GM12892 (cell line): Measurements from ENCODE around the gene PCBP1.
"Not testable (repeated sequence)": the region's sequence is repeated elsewhere in the genome, so short reads cannot be mapped to it uniquely, and the experiment has no call there.

Experiments used
- DNase-seq: peaks from one replicate; pipeline ENCODE4 v3.0.0; 2011; ENCODE audit not compliant: insufficient read length
- FAIRE-seq: peaks from 2 replicates; lab custom pipeline; 2011; peaks lifted over from hg19 to GRCh38; lab: Jason Lieb, UNC
- POLR2A ChIP-seq: IDR thresholded peaks from 2 replicates; pipeline ENCODE4 v1.6.1; 2011; ENCODE audit warnings: low read depth, low read length, control low read depth
- POLR2AphosphoS5 ChIP-seq: IDR thresholded peaks from 2 replicates; pipeline ENCODE4 v1.6.1; 2011; ENCODE audit warnings: low read depth, low read length, control low read depth
- TAF1 ChIP-seq: IDR thresholded peaks from 2 replicates; pipeline ENCODE4 v1.6.1; 2011; ENCODE audit warnings: low read depth, mild to moderate bottlenecking, control low read depth, low read length, borderline replicate concordance

Gene PCBP1

GRCh38 chr2:70050631-70051425 lies 36.4 kb upstream of the PCBP1 start:
- FAIRE-seq (no peak), DNase-seq (no peak)

GRCh38 chr2:70055259-70055658 lies 32.0 kb upstream of the PCBP1 start:
- FAIRE-seq: not testable (repeated sequence)

More at GRCh38 chr2:70050631-70051425, 36.4 kb upstream of the PCBP1 start:
- TF ChIP-seq POLR2AphosphoS5 (no peak), TAF1 (no peak), POLR2A (no peak)

GRCh38 chr2:70061317-70061716 lies 26.0 kb upstream of the PCBP1 start:
- FAIRE-seq: no peak
- TF ChIP-seq POLR2A (no peak), POLR2AphosphoS5 (no peak), TAF1 (no peak)
- DNase-seq: no peak

More at GRCh38 chr2:70055259-70055658, 32.0 kb upstream of the PCBP1 start:
- DNase-seq: not testable (repeated sequence)

- no peak for DNase-seq
- TF ChIP-seq TAF1 (no peak), POLR2AphosphoS5 (no peak), POLR2A (no peak)
- no peak for FAIRE-seq
These were observed 25.0 kb upstream of the PCBP1 start for GRCh38 chr2:70062270-70062669.

- DNase-seq: no peak
- no peak for TF ChIP-seq POLR2A
- TF ChIP-seq POLR2AphosphoS5: no peak
- no peak for TF ChIP-seq TAF1
- no peak for FAIRE-seq
These were observed 19.2 kb upstream of the PCBP1 start for GRCh38 chr2:70068119-70068518.

- no peak; the same call in 1 of the 2 replicates for TF ChIP-seq POLR2A
- no peak for TF ChIP-seq POLR2AphosphoS5
- no peak for TF ChIP-seq TAF1
- FAIRE-seq: peak; percentile 85
- no peak for DNase-seq
These were observed 18.2 kb upstream of the PCBP1 start for GRCh38 chr2:70069049-70069448.

- FAIRE-seq (peak; percentile 94), DNase-seq (peak; percentile 65)
- peak; percentile 12; the same call in 1 of the 2 replicates for TF ChIP-seq TAF1
- no peak for TF ChIP-seq POLR2A
- peak; percentile 33; the same call in 1 of the 2 replicates for TF ChIP-seq POLR2AphosphoS5
These were observed 16.6 kb upstream of the PCBP1 start for GRCh38 chr2:70070542-70071268.

GRCh38 chr2:70073493-70073892 lies 13.8 kb upstream of the PCBP1 start:
- TF ChIP-seq TAF1: no peak
- TF ChIP-seq POLR2AphosphoS5: no peak
- no peak for DNase-seq
- FAIRE-seq: no peak

- TF ChIP-seq TAF1: no peak
- TF ChIP-seq POLR2AphosphoS5: no peak
- TF ChIP-seq POLR2A: no peak
- FAIRE-seq: no peak
- DNase-seq: no peak
These were observed 8.9 kb upstream of the PCBP1 start for GRCh38 chr2:70078384-70078783.

GRCh38 chr2:70080610-70081200 lies 6.6 kb upstream of the PCBP1 start:
- TF ChIP-seq POLR2A (no peak), TAF1 (no peak), POLR2AphosphoS5 (no peak)
- DNase-seq: no peak
- FAIRE-seq: no peak

GRCh38 chr2:70081221-70081620 lies 6.1 kb upstream of the PCBP1 start:
- no peak for DNase-seq
- TF ChIP-seq POLR2A (no peak), TAF1 (no peak), POLR2AphosphoS5 (no peak)
- FAIRE-seq: no peak
